GM19468 (cell line): ENCODE data around the gene NR1H4.
"Not testable (repeated sequence)": the region's sequence is repeated elsewhere in the genome, so short reads cannot be mapped to it uniquely, and the experiment has no call there.

Source experiments
- ATAC-seq: cut with Tn5 transposase; IDR thresholded peaks from one replicate; pipeline ENCODE4 v1.9.1; 2021; ENCODE audit warnings: mild to moderate bottlenecking, moderate library complexity, moderate number of reproducible peaks; ENCODE audit not compliant: unreplicated experiment; ENCODE audit errors: extremely low read depth

NR1H4 gene

DNA sequence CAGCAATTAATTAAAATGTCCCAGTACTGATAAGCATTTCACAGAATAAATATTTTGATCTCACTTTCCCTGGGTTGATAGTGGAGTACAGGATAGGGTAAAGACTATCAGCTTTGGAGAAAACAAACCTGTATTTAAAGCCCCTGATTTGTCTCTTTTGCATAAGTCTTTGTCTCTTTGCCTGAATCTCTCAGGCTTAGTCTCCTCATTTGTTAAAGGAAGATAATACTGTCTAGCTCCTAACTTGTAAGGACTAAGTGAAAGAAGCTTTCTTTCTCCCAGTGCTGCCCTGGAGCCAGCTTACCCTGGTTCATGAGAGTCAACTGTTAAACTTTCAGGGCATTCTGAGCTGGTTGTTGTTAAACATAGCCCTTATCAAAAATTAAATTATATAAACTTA lies 5.5 kb upstream of the NR1H4 start:
- ATAC-seq = no peak

DNA sequence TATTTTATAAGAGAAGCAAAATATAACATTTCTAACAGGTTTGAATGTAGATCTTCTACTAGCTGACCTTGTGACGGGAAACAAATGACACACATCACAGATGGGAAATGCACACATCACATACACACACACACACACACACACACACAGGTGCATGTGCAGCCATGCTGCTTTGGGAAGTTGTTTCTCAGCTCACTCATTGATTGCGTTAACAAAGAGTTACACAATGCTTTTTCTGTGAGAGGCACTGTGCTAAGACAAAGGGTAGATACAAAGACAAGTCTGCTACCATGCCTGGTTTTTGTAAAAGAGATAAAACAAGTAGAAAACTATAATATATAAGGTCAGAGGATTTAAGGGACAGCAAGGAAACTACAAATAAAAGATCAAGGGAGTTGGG lies 1.3 kb upstream of the NR1H4 start:
- ATAC-seq = no peak

DNA sequence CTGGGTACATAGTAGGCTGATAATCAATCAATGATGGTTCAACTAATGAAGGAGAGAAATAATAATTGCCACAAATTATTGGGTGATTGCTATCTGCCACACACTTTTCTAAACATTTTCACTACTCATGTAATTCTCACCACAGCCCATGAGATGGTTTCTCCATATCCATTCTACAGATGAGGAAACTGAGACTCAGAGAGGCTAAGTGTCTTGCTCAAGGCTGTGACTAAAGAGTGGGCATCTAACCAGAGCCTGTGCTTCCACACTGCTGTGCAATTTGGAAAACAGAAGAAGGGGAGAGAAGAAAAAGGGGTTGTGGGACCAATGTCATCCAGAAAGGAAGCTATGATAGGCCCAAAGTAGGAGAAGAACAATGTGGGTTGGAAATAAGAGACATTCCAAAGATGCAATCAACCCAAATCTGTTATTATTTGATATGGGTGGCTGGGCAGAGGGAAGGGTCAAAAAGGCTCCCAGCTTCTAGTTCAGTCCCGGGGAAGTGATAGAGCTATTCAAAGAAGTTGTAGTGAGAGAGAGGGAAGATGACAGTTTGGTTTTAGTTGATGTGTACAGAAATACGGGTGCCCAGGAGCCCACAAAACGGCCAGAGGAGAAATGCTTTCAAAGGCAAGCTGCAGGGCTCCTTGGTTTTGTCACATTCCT lies 483 bp upstream of the NR1H4 start:
- no peak for ATAC-seq

DNA sequence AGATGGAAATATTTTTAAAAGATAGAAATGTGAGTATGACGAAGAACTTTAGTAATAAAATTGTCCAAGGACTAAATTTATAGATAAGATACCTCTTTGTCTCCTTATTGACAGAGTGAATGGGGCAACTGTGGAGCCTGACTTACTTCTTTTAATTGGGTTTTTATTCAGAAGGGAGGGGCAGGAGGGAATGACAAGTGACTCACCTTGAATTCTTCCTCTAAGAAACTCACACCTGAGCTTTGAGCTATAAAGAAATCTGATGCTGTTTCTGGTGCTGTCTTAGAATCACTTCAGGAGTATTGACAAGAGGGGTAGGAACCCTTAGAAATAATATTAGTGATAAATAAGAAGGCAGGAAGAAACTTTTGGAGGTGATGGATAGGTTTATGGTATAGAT lies 951 bp downstream of the NR1H4 start:
- ATAC-seq = no peak

DNA sequence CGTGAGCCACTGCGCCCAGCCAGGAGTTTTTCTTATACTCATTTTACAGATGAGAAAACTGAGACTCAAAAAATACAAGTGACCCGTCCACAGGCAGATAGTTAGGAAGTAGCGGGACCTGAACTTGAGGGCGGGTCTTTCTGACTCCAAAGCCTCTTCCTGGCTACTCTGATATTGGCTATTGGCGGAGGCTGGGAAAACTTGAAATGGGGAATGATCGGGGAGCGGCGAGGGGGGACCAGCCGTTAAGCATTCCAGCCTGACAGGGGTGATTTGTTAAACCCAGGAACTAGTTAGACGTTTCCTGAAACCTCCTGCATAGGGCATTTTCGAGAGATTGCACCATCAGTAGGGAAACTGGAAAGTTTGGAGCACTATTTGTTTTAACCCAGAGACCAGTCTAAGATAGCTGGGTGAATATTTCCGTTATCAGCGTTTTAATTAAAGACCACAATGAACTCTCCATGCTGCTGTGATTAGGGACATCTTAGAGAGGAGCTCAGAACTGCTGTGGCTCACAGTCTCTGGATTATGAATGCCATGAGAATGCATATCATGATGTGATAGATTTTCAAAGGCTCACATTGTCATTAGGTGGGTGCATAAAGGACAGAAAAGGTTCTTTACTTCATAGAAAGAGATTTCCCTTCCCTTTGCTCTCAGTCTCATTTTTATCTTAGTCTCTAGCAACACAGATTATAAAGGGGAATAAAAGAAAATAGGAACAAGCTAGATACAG lies 2.5 kb downstream of the NR1H4 start:
- no peak for ATAC-seq

DNA sequence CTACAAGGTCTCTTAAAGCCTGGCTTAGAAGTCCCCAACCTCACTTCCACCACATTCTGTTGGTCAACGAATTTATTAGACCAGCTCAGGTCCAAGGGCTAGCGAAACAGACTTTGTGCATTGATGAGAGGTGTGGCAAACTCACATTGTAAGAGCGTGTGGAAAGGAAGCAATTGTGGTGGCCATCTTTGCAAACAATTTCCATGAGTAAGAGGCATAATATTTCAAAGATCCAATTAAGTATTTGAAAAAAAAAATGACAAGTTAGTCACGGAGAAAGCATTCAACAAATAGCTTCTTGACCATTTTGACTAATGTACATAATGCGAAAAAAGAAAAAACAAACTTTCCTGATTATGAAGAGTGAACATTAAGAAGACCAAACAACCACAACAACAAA lies 7.4 kb downstream of the NR1H4 start:
- ATAC-seq = no peak

DNA sequence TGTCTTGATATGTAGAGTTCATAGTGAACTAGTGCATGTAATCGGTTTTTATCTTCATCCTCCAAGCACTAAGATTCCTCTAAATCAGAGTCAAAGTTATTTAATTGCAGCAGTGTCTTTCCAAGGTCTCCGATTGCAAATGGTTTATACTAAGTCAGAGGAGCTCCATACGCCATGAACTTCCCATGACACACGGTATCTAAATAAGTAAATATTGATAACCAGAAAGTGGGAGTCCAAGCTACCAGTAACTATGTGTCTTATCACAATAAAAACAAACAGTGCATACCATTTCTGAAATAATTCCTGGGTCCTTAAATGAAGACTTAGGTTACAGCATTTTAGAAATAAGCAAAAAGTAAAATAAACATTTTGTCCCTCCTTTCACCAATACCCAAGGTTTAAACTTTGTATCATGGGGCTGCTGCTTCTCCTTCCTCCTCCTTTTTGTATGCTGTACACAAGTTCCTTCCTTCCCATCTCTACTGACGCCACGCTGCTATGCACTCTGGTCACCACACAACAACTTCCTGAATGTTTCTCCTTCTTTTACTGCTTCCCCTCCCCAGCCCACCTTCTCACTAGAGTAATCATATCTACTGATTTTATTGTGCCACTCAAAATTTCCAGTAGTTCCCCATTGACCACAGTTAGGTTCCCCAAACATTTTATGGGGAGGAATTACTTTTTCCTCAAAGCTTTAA lies 10.7 kb downstream of the NR1H4 start:
- no peak for ATAC-seq

DNA sequence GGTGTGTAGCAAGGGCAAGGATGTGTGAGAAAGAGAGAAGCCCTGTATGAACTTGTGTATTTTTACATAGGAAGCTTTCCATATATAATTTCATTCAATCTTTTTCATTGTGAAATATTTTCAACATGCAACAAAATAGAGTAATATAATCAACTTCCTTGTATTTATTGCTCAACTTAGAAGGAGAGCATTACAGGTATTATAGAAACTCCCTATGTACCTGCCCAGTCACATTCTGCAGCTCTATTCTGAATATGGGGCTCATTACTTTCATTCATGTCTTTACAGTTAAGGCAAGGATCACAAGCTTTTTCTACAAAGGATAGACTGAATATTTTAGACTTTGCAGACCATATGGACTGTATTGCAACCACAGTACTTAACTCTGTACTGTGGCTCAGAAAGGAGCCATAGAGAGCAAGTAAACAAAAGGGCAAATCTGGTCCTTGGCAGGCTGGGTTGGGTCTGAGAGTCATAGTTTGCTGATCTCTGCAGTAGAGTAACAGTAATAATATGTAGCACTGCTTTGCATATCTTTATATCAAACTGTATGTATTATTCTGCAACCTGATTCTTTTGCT lies 11.3 kb downstream of the NR1H4 start:
- ATAC-seq = no peak

DNA sequence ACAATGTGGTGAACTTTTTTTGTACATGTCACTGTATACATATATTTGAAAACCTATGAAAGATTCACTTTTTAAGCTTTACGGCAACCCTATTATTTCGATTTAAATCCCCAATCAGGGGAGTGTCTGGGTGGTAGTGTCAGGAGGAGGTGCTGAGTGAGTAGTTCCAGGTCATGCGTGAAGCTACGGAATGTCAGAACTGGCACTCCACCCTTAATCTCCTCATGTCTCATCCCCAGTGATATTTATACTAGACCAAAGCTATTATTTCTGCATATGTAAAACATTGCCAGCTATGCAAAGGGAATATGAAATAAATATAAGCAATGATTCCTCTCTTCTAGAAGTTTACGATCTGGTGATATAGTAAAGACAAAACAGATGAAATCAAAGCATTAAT lies 12.3 kb downstream of the NR1H4 start:
- ATAC-seq = no peak

DNA sequence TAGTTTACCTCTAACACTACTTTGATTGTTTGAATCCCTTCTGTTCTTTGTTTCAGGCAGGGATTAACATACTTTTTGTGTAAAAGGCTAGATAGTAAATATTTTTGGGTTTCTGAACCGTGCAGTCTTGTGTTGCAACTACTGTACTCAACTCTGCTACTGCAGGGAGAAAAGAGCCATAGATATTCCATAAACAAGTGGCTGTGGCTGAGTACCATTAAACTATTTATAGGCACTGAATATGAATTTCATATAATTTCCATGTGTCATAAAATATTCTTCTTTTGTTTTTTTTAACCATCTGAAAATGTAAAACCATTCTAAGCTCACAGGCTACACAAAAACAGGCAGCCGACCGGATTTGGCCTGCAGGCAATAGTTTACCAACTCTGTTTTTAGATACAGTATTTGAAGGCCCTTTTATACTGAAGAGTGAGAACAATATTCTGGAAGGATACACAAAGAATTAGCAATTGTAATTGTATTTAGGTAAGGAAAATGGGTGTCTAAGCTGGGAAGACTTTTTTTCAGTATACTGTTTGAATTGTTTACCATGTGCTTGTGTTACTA lies 15.7 kb downstream of the NR1H4 start:
- no peak for ATAC-seq

DNA sequence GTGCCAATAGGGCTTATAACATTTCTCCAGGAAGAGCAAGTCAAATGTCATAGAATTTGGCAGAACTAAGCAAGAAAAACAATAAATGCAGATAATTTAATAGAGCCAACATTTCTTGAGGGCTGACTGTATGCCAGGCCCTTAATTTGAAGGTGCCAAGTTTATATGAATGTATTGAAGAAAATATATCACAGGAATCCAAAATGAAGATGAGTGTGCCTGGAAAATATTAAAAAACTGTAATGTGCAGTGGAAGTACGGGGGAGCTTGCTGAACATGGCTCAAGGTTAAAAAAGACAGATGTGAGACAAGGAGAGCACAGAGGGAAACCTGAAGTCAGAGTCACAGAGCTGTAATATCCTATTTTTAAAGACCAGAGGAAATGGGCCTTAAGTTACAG lies 16.4 kb downstream of the NR1H4 start:
- ATAC-seq = no peak

DNA sequence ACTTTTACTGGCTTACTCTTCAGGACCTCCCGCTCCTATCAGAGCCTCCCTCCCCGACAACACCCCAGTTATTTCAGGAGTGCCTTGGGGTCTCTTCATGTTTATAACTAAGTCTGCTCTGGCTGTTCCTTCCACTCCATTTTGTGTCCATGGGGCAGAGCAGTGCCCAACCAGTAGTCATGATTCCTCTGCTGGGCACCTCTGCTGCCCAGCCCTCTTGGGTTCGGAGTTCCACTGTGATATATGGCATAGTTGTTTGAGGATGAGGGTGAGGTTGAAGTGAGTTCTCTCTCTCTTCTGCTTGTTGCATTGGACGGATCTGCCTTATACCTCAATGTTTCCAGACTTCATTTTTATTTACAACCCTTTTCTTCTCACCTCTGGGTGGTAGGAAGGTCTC lies 17.4 kb downstream of the NR1H4 start:
- ATAC-seq = no peak

DNA sequence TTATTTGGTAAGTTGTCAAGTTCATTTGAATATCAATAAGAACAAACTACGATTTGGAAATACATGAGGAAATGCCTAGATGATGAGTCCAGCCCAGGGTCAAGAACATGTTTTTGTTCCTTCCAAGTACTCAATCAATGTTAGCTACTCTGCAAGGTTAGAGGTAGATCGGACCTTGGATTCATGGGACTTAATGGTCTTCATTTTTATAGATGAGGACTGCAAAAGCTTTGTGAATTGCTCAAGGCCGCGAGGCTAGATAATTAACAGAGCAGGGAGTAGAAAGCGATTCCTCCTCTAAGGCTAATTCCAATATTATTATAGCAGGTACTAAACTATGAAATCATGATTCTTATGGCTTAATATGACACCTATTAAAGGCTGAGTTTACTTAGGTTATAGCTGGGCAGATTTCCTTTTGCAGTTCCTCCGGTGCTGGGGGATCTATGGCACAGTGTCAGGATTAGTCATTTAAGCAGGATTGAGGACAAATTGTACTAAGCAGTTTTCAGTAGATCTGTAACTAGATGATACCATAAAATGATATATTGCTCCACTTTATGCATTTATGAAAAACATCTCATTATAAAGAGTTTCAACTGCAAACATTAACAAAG lies 19.8 kb downstream of the NR1H4 start:
- ATAC-seq = no peak

DNA sequence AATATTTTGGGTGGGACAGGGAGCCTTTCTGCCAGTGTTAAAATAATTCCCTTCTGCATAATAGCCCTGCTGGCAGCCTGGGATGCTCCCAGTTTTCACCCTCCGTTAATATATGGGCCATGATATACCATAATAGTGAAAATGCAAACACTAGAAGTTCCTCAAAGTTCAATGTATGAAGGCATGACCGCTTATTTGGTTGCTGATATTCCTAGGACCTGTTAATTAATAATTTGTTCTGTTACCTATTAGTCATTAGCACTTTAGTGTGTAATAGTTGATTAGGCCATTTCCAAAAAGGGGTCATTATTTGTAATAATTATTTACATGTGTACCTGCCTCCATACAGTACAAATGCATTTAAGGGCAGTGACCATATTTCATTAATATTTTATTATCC lies 20.4 kb downstream of the NR1H4 start:
- ATAC-seq = no peak

DNA sequence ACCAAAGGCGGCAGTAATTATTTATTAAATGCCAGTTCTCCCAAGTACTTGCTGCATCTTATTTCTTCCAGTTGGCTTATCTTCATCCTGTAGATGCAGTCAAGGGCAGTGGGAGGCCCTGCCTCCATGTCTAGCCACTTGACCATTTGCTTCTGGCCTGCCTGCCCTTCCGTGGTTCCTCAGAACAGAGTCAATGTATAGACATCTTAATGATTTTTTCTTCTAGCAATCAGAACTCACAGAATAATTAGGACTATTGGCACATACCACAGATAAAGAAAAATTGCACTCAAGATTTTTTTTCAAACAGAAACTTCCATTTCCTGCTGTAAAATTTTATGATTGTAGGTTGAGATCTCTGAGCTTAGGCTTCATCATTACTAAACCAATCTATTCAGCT lies 20.9 kb downstream of the NR1H4 start:
- ATAC-seq = no peak

DNA sequence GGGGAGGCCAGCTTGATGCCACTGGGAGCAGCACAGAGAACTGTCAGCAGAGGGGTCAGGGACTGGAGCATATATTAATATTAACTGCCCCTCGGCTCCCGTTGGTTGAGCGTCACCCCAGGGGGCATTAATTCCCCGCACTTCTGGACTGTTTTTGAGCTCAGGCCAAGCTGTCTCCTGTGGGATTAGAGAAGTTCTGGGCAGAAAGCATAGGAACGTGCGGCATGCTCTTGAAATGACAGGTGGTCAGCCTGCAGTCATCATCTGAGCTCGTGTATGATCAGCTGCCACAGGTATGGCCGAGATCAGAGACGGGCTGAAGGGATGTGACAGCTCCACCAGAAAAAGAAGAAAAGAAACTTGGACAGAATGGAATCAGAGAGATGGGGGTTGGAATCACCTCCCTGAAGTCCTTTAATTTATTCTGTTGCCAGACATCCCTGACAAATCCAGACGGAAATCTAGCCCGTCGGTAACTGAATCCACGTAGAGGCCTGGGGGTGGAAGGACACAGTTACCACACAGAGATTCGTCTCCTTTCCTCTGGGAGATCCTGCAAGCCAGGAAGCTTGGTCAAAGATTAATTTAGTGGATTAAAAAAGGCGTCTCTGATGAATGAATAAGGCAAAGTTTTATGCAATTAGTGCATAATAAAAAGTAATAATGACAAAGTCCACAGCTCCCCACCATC lies 23.6 kb downstream of the NR1H4 start:
- ATAC-seq = no peak

DNA sequence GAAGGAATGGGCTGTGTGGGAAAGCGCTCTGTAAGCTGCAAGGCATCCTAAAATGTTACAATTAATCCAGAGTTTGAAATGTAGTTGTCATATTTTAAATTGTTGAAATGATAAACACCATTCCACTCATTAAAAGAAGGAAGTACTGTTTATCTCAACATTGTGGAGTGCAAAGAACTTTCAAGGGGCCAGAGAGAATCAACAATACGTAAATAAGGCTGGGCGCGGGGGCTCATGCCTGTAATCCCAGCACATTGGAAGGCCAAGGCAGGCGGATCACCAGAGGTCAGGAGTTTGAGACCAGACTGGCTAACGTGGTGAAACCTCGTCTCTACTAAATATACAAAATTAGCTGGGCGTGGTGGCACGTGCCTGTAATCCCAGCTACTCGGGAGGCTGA lies 24.5 kb downstream of the NR1H4 start:
- no peak for ATAC-seq

DNA sequence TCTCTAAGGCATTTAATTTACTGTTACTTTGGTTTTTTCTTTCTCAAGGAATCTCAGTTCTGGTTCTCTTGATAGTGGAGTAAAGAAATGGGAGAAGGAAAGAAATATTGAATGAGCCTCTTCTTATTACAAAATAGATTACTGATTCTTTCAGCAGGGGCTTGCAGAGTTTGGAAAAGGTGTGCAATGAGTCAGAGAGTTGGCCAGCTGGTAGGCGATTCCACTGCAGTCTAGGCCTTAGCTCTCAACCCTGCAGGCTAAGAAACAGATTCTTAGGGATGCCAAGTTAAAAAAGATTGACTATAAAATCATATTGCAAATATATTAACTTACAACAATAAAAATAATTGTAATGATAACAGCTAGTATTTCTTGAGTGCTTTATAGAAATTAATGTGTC lies 25.8 kb downstream of the NR1H4 start:
- ATAC-seq = no peak

DNA sequence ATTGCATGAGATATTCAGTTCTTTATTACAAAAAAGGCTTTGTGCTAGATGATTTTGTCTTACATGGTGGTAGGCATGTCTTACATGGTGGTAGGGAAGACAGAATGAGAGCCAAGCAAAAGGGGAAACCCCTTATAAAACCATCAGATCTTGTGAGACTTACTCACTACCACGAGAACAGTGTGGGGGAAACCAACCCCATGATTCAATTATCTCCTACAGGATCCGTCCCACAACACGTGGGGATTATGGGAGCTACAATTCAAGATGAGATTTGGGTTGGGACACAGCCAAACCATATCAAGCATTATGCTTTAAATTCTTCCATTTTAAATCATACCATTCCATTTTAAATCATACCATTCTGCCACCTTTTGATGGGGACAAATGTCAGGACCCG lies 29.1 kb downstream of the NR1H4 start:
- ATAC-seq = not testable (repeated sequence)

DNA sequence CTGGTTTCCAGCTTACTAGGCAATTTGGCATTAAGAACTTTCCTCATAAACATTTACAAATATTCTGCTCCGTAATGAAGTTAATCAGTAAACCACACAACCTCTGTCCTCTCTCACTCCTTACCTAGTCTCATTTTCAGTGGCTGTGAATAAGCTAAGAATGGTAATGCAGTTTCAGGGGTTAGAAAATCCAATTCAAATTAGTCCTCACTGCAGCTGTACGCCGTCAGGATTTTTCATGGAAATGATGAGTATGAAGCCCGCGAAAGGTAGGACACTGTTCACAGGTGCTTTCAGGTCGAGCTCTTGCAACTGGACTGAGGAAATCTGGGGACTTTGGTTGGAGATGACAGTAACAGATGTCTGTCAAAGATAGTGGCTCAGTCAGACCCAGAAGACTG lies 29.6 kb downstream of the NR1H4 start:
- no peak for ATAC-seq
